ENCODE results near the gene USHBP1.

USHBP1 gene, protein sequence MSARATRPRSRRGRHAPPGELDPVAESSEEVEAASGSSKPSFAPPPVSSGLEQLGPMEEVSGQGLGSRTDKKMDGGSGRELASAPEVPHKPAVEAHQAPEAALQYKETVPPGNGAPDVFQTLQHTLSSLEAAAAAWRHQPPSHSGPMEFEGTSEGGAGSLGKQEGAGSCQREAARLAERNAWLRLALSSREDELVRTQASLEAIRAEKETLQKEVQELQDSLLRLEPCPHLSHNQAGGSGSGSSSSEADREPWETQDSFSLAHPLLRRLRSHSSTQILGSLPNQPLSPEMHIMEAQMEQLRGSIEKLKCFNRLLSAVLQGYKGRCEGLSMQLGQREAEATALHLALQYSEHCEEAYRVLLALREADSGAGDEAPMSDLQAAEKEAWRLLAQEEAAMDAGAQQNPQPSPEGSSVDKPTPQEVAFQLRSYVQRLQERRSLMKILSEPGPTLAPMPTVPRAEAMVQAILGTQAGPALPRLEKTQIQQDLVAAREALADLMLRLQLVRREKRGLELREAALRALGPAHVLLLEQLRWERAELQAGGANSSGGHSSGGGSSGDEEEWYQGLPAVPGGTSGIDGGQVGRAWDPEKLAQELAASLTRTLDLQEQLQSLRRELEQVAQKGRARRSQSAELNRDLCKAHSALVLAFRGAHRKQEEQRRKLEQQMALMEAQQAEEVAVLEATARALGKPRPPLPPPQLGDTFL

DNA sequence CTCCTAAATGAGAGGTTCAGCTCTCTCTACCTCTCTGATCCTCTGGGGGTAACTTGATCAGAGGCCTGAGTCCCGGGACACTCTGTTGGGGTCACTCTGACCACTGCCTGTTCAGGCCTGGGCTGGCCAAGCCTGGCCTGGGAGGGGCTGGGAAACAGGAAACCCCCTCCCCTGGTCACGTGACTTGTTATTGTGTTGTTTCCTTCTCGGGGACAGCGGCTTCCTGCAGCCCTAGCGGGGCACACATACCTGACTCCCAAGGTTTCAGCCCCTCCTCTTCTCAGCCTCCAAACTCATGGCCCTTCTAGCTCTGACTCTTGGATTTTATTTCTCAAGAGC is at the start of gene USHBP1:
Gene USHBP1, minus strand, starts transcription at position 105 of the 339 bp plus-strand sequence. CDS start 446 bp downstream, outside the sequence.
- H3K9me3 ChIP-seq (ENCODE audit: control insufficient read depth, low read length), result no peaks in the 10 kb centered on the region
- H3K4me1 ChIP-seq (ENCODE audit: control insufficient read depth, insufficient read depth, low read length), result no peaks in the 10 kb centered on the region
- H3K9ac ChIP-seq (ENCODE audit: low read length), result no peak within 1 kb of the TSS
- no peaks in the 10 kb centered on the region for H3K27me3 ChIP-seq (ENCODE audit: control insufficient read depth, insufficient read depth, low read length)
- no peaks in the 10 kb centered on the region for H3K36me3 ChIP-seq (ENCODE audit: control insufficient read depth, insufficient read depth, low read length)
- H3K4me3 ChIP-seq (ENCODE audit: low read length), result no peak within 1 kb of the TSS

- H3K36me3 ChIP-seq (ENCODE audit: control insufficient read depth, insufficient read depth, low read length), result peaks cover 13% of the 10 kb centered on the region
- H3K9ac ChIP-seq (ENCODE audit: low read length), result no peak overlapping the region
- no peaks in the 10 kb centered on the region for H3K9me3 ChIP-seq (ENCODE audit: control insufficient read depth, low read length)
Measured at GRCh38 chr19:17314007-17314593, 49.6 kb upstream of the USHBP1 start.

GRCh38 chr19:17312189-17313113 is 47.9 kb upstream of the USHBP1 start:
- Histone ChIP-seq H3K36me3 (ENCODE audit: control insufficient read depth, insufficient read depth, low read length) (peaks cover 13% of the 10 kb centered on the region), H3K4me3 (ENCODE audit: low read length) (no peak overlapping the region), H3K9me3 (ENCODE audit: control insufficient read depth, low read length) (no peaks in the 10 kb centered on the region), H3K9ac (ENCODE audit: low read length) (peak overlapping the region; percentile 33), H3K27me3 (ENCODE audit: control insufficient read depth, insufficient read depth, low read length) (no peaks in the 10 kb centered on the region), H3K4me1 (ENCODE audit: control insufficient read depth, insufficient read depth, low read length) (peaks cover 44% of the 10 kb centered on the region)

More at GRCh38 chr19:17314007-17314593, 49.6 kb upstream of the USHBP1 start:
- Histone ChIP-seq H3K4me1 (ENCODE audit: control insufficient read depth, insufficient read depth, low read length) (peaks cover 58% of the 10 kb centered on the region), H3K27me3 (ENCODE audit: control insufficient read depth, insufficient read depth, low read length) (no peaks in the 10 kb centered on the region), H3K4me3 (ENCODE audit: low read length) (no peak overlapping the region)

- H3K4me3 ChIP-seq (ENCODE audit: low read length), result no peak overlapping the region
- peaks cover 13% of the 10 kb centered on the region for H3K36me3 ChIP-seq (ENCODE audit: control insufficient read depth, insufficient read depth, low read length)
- peak overlapping the region; percentile 33 for H3K9ac ChIP-seq (ENCODE audit: low read length)
- no peaks in the 10 kb centered on the region for H3K27me3 ChIP-seq (ENCODE audit: control insufficient read depth, insufficient read depth, low read length)
- H3K9me3 ChIP-seq (ENCODE audit: control insufficient read depth, low read length), result no peaks in the 10 kb centered on the region
- peaks cover 46% of the 10 kb centered on the region for H3K4me1 ChIP-seq (ENCODE audit: control insufficient read depth, insufficient read depth, low read length)
Measured at GRCh38 chr19:17311455-17312188, 47.1 kb upstream of the USHBP1 start.

- peaks cover 13% of the 10 kb centered on the region for H3K36me3 ChIP-seq (ENCODE audit: control insufficient read depth, insufficient read depth, low read length)
- peak overlapping the region; percentile 93 for H3K9ac ChIP-seq (ENCODE audit: low read length)
- H3K9me3 ChIP-seq (ENCODE audit: control insufficient read depth, low read length), result no peaks in the 10 kb centered on the region
- H3K4me1 ChIP-seq (ENCODE audit: control insufficient read depth, insufficient read depth, low read length), result peaks cover 47% of the 10 kb centered on the region
- peak overlapping the region; percentile 76 for H3K4me3 ChIP-seq (ENCODE audit: low read length)
- H3K27me3 ChIP-seq (ENCODE audit: control insufficient read depth, insufficient read depth, low read length), result no peaks in the 10 kb centered on the region
Measured at GRCh38 chr19:17309965-17310461, 45.5 kb upstream of the USHBP1 start.

GRCh38 chr19:17309198-17309964 is 44.8 kb upstream of the USHBP1 start, which contains the start of gene DDA1:
Gene DDA1, plus strand, starts transcription at chr19:17309563. Its CDS starts 92 bp downstream, at chr19:17309655.
- no peaks in the 10 kb centered on the region for H3K27me3 ChIP-seq (ENCODE audit: control insufficient read depth, insufficient read depth, low read length)
- no peaks in the 10 kb centered on the region for H3K9me3 ChIP-seq (ENCODE audit: control insufficient read depth, low read length)
- H3K9ac ChIP-seq (ENCODE audit: low read length), result peak within 1 kb of the TSS; percentile 93
- peak within 1 kb of the TSS; percentile 76 for H3K4me3 ChIP-seq (ENCODE audit: low read length)
- peaks cover 9% of the 10 kb centered on the region for H3K36me3 ChIP-seq (ENCODE audit: control insufficient read depth, insufficient read depth, low read length)
- peaks cover 53% of the 10 kb centered on the region for H3K4me1 ChIP-seq (ENCODE audit: control insufficient read depth, insufficient read depth, low read length)

GRCh38 chr19:17307876-17308377 is 43.4 kb upstream of the USHBP1 start:
- H3K9ac ChIP-seq (ENCODE audit: low read length), result no peak overlapping the region

DNA sequence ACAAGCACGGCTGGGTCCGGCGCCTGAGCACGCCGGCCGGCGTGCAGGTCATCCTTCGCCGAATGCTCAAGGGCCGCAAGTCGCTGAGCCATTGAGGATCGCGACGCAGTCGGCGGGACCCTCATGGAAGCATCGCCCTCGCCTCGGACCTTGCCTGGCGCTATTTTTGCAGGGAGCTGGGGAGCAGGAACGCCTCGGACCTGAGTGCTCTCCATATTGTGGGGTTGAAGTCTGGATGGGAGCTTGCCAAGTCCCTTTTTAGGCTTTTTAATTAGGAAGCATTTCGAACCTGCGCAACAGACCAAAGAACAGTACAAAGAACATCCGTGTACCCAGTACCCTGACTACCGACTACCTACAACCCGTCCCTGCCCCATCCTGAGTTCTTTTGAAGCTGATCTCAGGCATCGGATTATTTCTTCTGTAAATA is 41.8 kb upstream of the USHBP1 start:
- Histone ChIP-seq H3K9me3 (ENCODE audit: control insufficient read depth, low read length) (no peaks in the 10 kb centered on the region), H3K27me3 (ENCODE audit: control insufficient read depth, insufficient read depth, low read length) (no peaks in the 10 kb centered on the region), H3K36me3 (ENCODE audit: control insufficient read depth, insufficient read depth, low read length) (no peaks in the 10 kb centered on the region), H3K4me1 (ENCODE audit: control insufficient read depth, insufficient read depth, low read length) (peaks cover 48% of the 10 kb centered on the region), H3K4me3 (ENCODE audit: low read length) (peak overlapping the region; percentile 23), H3K9ac (ENCODE audit: low read length) (peak overlapping the region; percentile 88)

More at GRCh38 chr19:17307876-17308377, 43.4 kb upstream of the USHBP1 start:
- Histone ChIP-seq H3K9me3 (ENCODE audit: control insufficient read depth, low read length) (no peaks in the 10 kb centered on the region), H3K36me3 (ENCODE audit: control insufficient read depth, insufficient read depth, low read length) (no peaks in the 10 kb centered on the region), H3K4me1 (ENCODE audit: control insufficient read depth, insufficient read depth, low read length) (peaks cover 57% of the 10 kb centered on the region), H3K27me3 (ENCODE audit: control insufficient read depth, insufficient read depth, low read length) (no peaks in the 10 kb centered on the region), H3K4me3 (ENCODE audit: low read length) (no peak overlapping the region)

- Histone ChIP-seq H3K4me3 (ENCODE audit: low read length) (peak within 1 kb of the TSS; percentile 23), H3K27me3 (ENCODE audit: control insufficient read depth, insufficient read depth, low read length) (no peaks in the 10 kb centered on the region), H3K9ac (ENCODE audit: low read length) (peak within 1 kb of the TSS; percentile 88), H3K36me3 (ENCODE audit: control insufficient read depth, insufficient read depth, low read length) (no peaks in the 10 kb centered on the region), H3K4me1 (ENCODE audit: control insufficient read depth, insufficient read depth, low read length) (peaks cover 42% of the 10 kb centered on the region), H3K9me3 (ENCODE audit: control insufficient read depth, low read length) (no peaks in the 10 kb centered on the region)
Measured at GRCh38 chr19:17305517-17306284, 41.2 kb upstream of the USHBP1 start, which contains the start of gene MRPL34. Gene MRPL34, plus strand, starts transcription at chr19:17305872. Its CDS starts 21 bp downstream, at chr19:17305893.

- Histone ChIP-seq H3K9me3 (ENCODE audit: control insufficient read depth, low read length) (no peaks in the 10 kb centered on the region), H3K4me1 (ENCODE audit: control insufficient read depth, insufficient read depth, low read length) (peaks cover 37% of the 10 kb centered on the region), H3K9ac (ENCODE audit: low read length) (no peak overlapping the region), H3K36me3 (ENCODE audit: control insufficient read depth, insufficient read depth, low read length) (no peaks in the 10 kb centered on the region), H3K27me3 (ENCODE audit: control insufficient read depth, insufficient read depth, low read length) (no peaks in the 10 kb centered on the region), H3K4me3 (ENCODE audit: low read length) (no peak overlapping the region)
Measured at GRCh38 chr19:17305216-17305516, 40.6 kb upstream of the USHBP1 start.

All from mucosa of stomach (tissue), 1 donor.